ENCODE data around the gene BHLHA15.
A peak's percentile ranks its signal among the peaks of the same experiment; 100 is the strongest.

BHLHA15 gene

DNA sequence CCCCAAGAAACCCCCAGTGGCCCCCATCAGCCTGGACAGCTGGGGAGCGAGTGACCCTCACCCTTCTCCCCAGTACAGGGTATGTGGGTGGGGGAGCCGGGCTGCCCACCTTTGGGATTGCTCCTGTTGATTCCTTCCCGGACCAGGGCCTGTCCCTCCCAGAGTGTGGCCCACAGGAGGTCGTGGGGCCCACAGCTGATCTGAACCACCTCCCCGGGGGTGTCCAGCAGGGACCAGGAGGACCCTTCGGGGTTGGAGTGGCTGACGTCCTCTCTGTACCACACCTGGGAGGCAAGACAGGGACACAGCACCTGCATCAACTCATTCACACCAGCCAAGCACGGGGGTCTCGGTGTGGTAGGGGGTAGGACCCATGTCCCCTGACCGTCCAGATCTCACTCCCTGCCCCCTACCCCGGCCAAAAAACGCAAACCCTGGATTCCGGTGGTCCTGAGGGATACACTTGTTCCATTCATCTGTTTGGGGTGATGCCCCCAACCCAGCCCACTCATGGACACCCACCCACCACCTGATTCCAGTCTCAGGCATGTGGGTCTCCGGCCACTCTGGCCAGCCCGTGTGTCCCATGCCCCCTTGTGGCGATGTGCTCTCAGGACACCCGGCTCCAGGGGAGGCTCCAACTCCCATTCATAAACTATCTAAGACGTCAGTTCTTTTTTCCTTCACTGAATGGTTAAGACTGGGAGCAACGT lies 29.9 kb downstream of the BHLHA15 start:
- Mint-ChIP-seq H3K4me1 (peaks cover 13% of the 10 kb centered on the region), H3K27me3 (no peaks in the 10 kb centered on the region), H3K9me3 (no peaks in the 10 kb centered on the region), H3K4me3 (no peak overlapping the region), H3K27ac (no peak overlapping the region), H3K36me3 (peaks cover 2% of the 10 kb centered on the region)

DNA sequence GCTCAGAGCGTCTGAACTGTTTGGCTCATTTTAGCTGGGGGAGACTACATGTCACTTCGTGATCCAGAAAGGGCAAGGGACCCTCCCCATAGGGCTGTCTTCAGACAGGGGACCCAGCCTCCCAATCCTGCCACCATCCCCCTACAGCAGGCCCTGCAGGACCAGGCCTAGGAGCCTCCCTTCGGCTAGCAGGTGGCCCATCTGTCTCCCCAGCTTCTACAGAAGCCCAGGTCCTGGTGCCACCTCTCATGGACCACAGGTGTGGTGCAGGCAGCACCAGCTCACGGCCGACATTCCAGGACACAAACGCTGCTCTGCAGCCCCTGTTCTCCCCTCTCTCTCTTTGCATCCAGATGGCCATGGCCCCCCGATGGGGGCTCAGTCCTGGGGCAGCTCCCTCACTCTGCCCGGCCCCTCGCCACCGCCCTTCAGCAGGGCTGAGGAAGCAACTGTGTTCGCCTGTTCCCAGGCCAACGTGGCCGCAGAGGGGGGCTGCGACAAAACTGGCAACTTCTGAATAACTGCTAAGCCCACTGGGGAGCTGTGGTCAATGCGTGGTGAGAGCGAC lies 30.5 kb downstream of the BHLHA15 start:
- Mint-ChIP-seq H3K4me3 (no peak overlapping the region), H3K36me3 (peaks cover 2% of the 10 kb centered on the region), H3K27ac (no peak overlapping the region), H3K9me3 (no peaks in the 10 kb centered on the region), H3K27me3 (no peaks in the 10 kb centered on the region), H3K4me1 (peaks cover 13% of the 10 kb centered on the region)

DNA sequence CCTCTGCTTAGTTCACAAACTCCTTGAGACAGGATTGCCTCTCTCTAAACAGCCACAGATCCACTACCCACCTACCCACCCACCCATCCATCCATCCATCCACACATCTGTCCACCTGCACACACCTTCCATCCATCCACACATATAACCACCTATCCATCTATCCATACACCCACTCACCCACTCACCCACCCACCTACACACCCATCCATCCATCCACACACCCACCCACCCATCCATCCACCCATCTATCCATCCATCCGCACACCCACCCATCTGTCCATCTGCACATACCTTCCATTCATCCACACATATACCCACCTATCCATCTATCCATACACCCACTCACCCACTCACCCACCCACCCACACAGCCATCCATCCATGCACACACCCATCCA lies 31.1 kb downstream of the BHLHA15 start:
- Mint-ChIP-seq H3K4me3 (no peak overlapping the region), H3K27me3 (no peaks in the 10 kb centered on the region), H3K36me3 (peaks cover 2% of the 10 kb centered on the region), H3K9me3 (no peaks in the 10 kb centered on the region), H3K4me1 (peaks cover 15% of the 10 kb centered on the region), H3K27ac (no peak overlapping the region)

DNA sequence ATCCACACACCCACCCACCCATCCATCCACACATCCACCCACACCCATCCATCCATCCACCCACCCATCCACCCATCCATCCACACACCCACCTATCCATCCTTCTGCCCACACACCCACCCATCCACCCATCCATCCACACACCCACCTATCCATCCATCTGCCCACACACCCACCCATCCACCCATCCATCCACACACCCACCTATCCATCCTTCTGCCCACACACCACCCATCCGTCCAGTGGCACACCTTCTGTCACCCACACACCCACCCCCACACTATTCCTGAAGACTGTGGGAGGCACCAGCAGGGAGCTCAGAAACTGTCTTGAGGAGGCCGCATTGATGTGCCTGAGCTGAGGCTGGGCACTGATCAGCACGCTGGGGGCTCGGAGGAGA lies 31.7 kb downstream of the BHLHA15 start:
- no peak overlapping the region for H3K27ac Mint-ChIP-seq
- H3K36me3 Mint-ChIP-seq: peaks cover 2% of the 10 kb centered on the region
- no peaks in the 10 kb centered on the region for H3K27me3 Mint-ChIP-seq
- peaks cover 21% of the 10 kb centered on the region for H3K4me1 Mint-ChIP-seq
- H3K4me3 Mint-ChIP-seq: no peak overlapping the region
- no peaks in the 10 kb centered on the region for H3K9me3 Mint-ChIP-seq

DNA sequence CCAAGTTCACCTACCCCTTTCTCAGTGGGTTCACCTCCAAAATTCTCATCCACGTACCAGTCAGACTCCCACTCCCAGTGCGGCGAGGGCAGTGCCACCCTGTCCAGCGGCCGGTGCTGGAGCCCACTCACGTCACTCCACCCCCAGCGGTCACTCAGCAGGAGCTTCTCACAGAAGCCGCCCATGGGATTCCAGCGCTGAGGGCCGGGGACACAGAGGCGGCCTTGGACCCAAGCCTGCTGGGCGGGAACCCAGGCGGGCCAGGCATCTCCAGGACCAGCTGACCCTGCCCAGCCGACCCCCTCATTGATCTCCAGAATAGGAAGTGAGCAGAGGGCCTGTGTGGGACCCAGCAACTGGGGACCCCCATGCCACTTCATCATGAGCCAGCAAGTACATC lies 33.6 kb downstream of the BHLHA15 start:
- Mint-ChIP-seq H3K4me1 (peaks cover 40% of the 10 kb centered on the region), H3K27ac (no peak overlapping the region), H3K36me3 (peaks cover 3% of the 10 kb centered on the region), H3K4me3 (no peak overlapping the region), H3K27me3 (no peaks in the 10 kb centered on the region), H3K9me3 (no peaks in the 10 kb centered on the region)

DNA sequence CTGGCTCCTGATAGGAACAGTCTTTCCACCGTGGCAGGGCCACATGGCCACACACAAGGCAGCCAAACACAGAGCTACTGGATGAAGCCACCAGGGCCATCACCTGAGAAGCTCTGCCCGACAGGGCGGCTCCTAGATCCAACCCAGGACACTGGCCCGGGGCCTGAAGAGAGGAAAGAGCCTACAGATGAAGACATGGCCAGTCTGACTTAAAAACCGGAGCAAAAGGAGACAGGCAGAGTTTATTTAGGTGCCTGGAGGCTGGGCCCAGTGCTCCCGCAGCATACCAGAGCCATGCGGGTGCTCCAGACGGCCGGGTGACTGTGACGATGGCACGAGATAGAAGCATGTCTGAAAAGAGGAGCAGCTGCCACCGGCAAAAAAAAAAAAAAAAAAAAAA lies 36.9 kb downstream of the BHLHA15 start:
- H3K9me3 Mint-ChIP-seq: no peaks in the 10 kb centered on the region
- peak overlapping the region; percentile 89 for H3K27ac Mint-ChIP-seq
- peaks cover 3% of the 10 kb centered on the region for H3K36me3 Mint-ChIP-seq
- H3K4me3 Mint-ChIP-seq: peak overlapping the region; percentile 20
- H3K27me3 Mint-ChIP-seq: no peaks in the 10 kb centered on the region
- peaks cover 57% of the 10 kb centered on the region for H3K4me1 Mint-ChIP-seq

DNA sequence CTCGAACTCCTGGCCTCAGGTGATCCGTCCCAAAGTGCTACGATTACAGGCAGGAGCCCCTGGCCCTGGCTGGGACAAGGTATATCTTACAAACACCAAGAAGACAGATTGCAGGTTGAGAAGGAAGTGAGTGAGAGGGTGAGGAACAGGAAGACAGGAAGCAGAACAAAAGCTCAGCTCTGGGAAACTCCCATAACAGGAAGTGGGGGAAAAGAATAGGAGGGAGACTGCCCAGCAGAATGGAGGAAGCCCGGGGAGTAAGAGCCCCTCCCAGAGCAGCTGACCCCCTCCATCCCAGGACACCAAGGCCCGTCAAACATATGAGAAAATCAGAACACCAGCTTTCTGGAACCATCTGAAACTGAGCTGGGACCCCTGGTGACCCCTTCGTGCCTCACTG lies 37.9 kb downstream of the BHLHA15 start:
- H3K27me3 Mint-ChIP-seq: no peaks in the 10 kb centered on the region
- H3K27ac Mint-ChIP-seq: peak overlapping the region; percentile 99
- peak overlapping the region; percentile 70 for H3K4me3 Mint-ChIP-seq
- peaks cover 3% of the 10 kb centered on the region for H3K36me3 Mint-ChIP-seq
- H3K9me3 Mint-ChIP-seq: no peaks in the 10 kb centered on the region
- H3K4me1 Mint-ChIP-seq: peaks cover 61% of the 10 kb centered on the region

DNA sequence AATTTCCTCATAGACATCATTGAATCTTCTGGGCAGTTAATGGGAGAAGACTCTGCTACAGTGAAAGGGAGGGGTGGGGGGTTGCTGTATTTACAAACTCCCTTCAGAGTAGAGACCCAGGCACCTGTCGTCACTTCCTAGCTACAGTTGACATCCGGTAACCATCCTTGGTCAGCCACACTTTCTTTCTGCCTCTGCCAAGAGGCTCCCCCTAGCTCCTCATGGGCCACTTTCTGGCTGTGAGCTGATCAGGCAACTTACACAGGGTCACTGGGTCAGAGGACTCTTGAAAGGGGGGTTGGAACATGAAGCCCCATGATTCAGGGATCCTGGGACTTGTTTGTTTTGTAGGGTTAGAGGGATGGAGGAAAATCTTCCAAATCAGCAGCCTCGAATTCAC lies 39.5 kb downstream of the BHLHA15 start:
- no peaks in the 10 kb centered on the region for H3K9me3 Mint-ChIP-seq
- peak overlapping the region; percentile 96 for H3K4me3 Mint-ChIP-seq
- peaks cover 6% of the 10 kb centered on the region for H3K36me3 Mint-ChIP-seq
- peak overlapping the region; percentile 96 for H3K27ac Mint-ChIP-seq
- peaks cover 65% of the 10 kb centered on the region for H3K4me1 Mint-ChIP-seq
- H3K27me3 Mint-ChIP-seq: no peaks in the 10 kb centered on the region

DNA sequence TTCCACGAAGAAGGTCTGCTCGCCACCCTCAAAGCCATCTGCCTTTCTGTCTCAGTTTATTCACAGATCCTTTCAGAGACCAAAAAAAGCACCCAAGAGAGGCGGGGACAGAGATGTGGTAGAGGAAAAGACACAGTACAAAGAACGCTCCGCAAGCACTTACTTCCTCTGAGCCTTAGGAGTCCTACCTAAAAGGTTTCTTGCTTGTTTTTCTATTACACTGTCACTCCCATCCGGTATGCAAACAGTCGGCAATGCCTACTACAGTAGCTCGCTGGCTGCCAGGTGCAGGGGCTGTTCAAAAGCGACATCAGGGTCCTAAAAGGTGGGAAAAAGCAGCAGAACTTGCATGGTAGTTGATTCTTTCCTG lies 40.0 kb downstream of the BHLHA15 start:
- Mint-ChIP-seq H3K36me3 (peaks cover 6% of the 10 kb centered on the region), H3K4me1 (peaks cover 65% of the 10 kb centered on the region), H3K4me3 (peak overlapping the region; percentile 96), H3K27me3 (no peaks in the 10 kb centered on the region), H3K27ac (peak overlapping the region; percentile 96), H3K9me3 (no peaks in the 10 kb centered on the region)

DNA sequence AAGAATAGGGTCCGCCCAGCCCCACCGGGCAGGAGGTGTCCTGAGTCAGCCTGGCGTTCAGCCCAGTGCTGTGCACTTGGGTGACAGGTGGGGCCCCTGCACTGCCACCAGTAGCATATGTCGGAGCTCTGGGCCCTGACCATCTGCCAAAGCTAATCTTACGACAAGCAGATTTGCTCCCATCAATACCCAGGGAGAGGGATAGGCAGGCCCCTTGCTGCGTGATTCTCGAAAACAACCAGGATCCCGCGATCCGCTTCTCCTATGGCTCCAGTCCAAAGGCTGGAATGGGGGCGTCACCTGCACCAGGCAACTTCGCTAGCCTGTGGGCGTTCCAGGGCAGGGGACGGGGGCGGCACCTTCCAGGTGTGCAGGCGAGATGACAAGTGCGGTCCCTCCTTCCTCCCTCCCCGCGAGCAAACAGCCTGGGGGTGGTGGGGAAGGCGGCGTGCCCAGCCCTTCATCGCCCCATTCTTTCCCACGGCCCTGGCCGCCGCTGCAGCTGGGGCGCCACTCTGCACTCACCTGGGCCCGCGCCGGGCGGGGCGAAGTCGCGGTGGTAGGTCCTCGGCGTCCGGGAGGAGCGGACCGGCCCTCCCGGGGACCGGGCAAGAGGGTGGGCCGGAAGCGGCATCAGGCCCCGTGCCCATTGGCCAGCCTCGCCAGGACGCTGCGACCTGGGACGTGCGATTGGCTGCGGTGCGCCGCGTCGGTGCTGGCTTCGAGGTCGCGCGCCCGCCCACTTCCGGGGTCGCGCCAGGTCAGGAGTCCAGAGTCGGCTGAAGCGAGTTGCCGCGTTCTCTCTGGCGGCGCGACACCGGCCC lies 40.6 kb downstream of the BHLHA15 start, which contains the start of gene TECPR1:
TSS of gene TECPR1 (minus strand) at position 632 of the 824 bp plus-strand sequence. CDS start 6,086 bp downstream, outside the sequence.
- peaks cover 71% of the 10 kb centered on the region for H3K4me1 Mint-ChIP-seq
- peak within 1 kb of the TSS; percentile 96 for H3K4me3 Mint-ChIP-seq
- no peaks in the 10 kb centered on the region for H3K27me3 Mint-ChIP-seq
- no peaks in the 10 kb centered on the region for H3K9me3 Mint-ChIP-seq
- peaks cover 7% of the 10 kb centered on the region for H3K36me3 Mint-ChIP-seq
- peak within 1 kb of the TSS; percentile 96 for H3K27ac Mint-ChIP-seq

DNA sequence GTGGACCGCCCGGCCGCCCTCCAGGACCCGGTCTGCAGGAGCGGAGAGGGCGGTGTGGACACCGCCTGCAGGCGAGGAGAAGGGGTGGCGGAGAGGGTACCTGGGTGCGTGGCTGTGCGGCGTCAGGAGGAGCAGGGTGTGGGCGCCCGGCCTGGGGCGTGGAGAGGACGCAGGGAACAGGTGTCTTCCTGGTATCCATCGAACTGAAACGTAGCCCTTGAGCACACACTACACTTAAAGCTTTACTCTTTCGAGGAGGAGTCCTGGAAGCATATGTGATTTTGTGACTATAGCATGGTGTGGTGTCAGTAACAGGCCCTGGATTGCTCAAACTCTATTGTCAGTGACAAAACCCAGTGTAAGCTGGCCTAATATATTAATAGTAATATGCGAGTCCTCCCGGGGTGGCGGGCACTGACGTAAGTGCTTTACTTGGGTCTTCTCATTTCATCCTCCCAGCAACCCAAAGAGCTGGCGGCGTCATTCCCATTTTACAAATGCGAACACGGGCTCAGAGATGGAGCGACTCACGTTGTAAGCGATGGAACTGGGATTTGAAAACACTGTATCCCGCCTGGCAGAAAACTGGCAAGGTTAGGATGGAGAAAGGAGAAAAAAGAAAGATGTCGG lies 41.3 kb downstream of the BHLHA15 start:
- Mint-ChIP-seq H3K9me3 (no peaks in the 10 kb centered on the region), H3K27ac (peak overlapping the region; percentile 94), H3K36me3 (peaks cover 11% of the 10 kb centered on the region), H3K27me3 (no peaks in the 10 kb centered on the region), H3K4me3 (peak overlapping the region; percentile 96), H3K4me1 (peaks cover 68% of the 10 kb centered on the region)

DNA sequence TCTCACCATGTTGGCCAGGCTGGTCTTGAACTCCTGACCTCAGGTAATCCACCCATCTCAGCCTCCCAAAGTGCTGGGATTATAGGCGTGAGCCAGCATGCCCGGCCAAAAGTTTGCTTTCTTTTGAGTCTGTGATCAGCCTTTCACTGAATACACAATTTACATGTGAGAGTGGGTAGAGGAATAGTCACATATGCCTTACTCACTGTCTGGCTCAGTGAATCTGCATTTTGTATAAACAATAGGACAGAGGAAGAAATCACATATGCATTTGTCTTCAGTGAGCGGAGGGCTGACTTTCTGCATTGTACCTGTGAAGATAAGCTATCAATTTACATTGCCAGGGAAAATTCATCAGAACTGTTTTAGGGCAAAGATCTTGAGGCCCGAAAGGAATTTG lies 43.3 kb downstream of the BHLHA15 start:
- peaks cover 48% of the 10 kb centered on the region for H3K4me1 Mint-ChIP-seq
- H3K9me3 Mint-ChIP-seq: no peaks in the 10 kb centered on the region
- H3K27ac Mint-ChIP-seq: peak overlapping the region; percentile 89
- no peak overlapping the region for H3K4me3 Mint-ChIP-seq
- peaks cover 11% of the 10 kb centered on the region for H3K36me3 Mint-ChIP-seq
- H3K27me3 Mint-ChIP-seq: no peaks in the 10 kb centered on the region

DNA sequence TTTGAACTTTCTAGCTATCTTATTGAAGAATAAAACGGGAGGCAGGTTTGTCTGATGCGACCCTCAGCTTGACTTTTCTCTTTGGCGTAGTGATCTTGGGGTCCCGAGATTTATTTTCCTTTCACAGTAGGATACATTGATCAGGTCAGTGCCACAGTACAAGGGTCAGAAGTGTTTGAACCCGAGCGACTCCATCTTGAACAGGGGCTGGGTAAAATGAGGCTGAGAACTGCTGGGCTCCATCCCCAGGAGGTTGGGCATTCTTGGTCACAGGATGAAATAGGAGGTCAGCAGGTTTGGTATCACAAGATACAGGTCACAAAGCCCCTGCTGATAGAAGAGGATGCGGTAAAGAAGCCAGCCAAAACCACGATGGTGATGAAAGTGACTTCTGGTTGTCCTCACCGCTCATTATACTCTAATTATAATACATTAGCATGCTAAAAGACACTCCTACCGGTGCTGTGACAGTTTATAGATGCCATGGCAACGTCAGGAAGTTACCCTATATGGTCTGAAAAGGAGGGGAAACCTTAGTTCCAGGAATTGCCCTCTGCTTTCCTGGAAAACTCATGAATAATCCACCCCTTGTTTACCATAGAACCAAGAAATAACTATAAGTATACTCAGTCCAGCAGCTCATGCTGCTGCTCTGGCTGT lies 43.8 kb downstream of the BHLHA15 start:
- Mint-ChIP-seq H3K27ac (peak overlapping the region; percentile 89), H3K4me3 (no peak overlapping the region), H3K4me1 (peaks cover 42% of the 10 kb centered on the region), H3K27me3 (no peaks in the 10 kb centered on the region), H3K36me3 (peaks cover 11% of the 10 kb centered on the region), H3K9me3 (no peaks in the 10 kb centered on the region)

DNA sequence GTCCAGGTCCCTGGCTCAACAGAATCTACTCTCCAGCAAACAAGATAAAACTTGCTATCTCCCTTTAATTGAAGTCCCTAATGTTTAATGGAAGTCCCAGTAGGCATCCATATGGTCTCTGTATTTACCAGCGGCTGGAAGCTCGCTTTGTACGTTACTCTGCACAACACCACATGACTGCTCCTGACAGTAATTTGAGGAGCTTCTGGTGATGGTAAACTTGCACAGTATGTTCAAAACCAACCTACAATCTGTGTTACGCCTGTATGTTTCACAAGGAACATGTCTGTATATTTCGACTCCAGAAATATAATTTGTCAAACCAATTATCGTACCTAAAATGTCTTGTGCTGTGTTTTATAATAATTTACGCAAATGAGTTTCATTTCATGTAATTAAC lies 45.2 kb downstream of the BHLHA15 start:
- no peaks in the 10 kb centered on the region for H3K27me3 Mint-ChIP-seq
- no peak overlapping the region for H3K4me3 Mint-ChIP-seq
- H3K9me3 Mint-ChIP-seq: no peaks in the 10 kb centered on the region
- peak overlapping the region; percentile 46 for H3K27ac Mint-ChIP-seq
- peaks cover 33% of the 10 kb centered on the region for H3K4me1 Mint-ChIP-seq
- peaks cover 13% of the 10 kb centered on the region for H3K36me3 Mint-ChIP-seq

DNA sequence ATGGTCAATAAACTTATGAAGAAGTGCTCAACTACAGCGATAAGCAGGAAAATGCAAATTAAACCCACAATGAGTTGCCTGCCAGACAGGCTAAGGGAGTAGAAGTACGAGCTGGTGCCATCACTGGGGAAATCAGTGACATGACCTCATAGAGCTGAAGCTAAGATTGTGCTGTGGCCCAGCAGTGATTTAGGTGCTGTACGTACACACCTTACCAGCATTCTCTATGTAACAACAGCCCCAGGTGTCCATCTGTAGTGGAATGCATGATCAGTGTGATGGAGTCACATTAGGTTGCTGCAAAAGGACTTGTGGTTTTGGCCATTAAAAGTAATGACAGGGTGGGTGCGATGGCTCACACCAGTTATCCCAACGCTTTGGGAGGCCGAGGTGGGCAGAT lies 46.5 kb downstream of the BHLHA15 start:
- no peak overlapping the region for H3K4me3 Mint-ChIP-seq
- peaks cover 16% of the 10 kb centered on the region for H3K36me3 Mint-ChIP-seq
- H3K27me3 Mint-ChIP-seq: no peaks in the 10 kb centered on the region
- no peak overlapping the region for H3K27ac Mint-ChIP-seq
- H3K9me3 Mint-ChIP-seq: no peaks in the 10 kb centered on the region
- peaks cover 28% of the 10 kb centered on the region for H3K4me1 Mint-ChIP-seq

Measured in activated naive CD4-positive, alpha-beta T cell treated with anti-CD3 and anti-CD28 coated beads, Interleukin-2, amount 50 U/mL, for 24 hours (primary cell).